Hepatocyte (in vitro differentiated cells): Measurements from ENCODE around the gene MYL11. TPM values are rescaled to one million over a fixed set of nuclear protein-coding genes. Genes with fewer than 3 reads are reported as not detected.

Source experiments
- DNase-seq: peaks from one replicate; pipeline ENCODE4 v3.0.0-alpha.2; 2016; ENCODE audit warnings: low spot score
- H2AFZ ChIP-seq: fragments of 200-600 bp; sonication (generic); 2 replicates; pipeline ENCODE4 v1.6.0; 2016; ENCODE audit warnings: antibody characterized with exemption, mild to moderate bottlenecking
- H3K27ac ChIP-seq: fragments of 200-600 bp; sonication (generic); 2 replicates; pipeline ENCODE4 v1.5.1; 2016; ENCODE audit warnings: mild to moderate bottlenecking
- H3K27me3 ChIP-seq: fragments of 200-600 bp; sonication (generic); 2 replicates; pipeline ENCODE4 v1.6.1; 2016
- H3K36me3 ChIP-seq: fragments of 200-600 bp; sonication (generic); replicated peaks from 2 replicates; pipeline ENCODE4 v1.5.1; 2016; ENCODE audit warnings: low read depth; ENCODE audit not compliant: insufficient read depth
- H3K4me1 ChIP-seq: fragments of 200-600 bp; sonication (generic); 2 replicates; pipeline ENCODE4 v1.5.1; 2016; ENCODE audit warnings: mild to moderate bottlenecking, moderate library complexity; ENCODE audit not compliant: insufficient read depth
- H3K4me2 ChIP-seq: fragments of 200-600 bp; sonication (generic); 2 replicates; pipeline ENCODE4 v1.6.0; 2016
- H3K4me3 ChIP-seq: fragments of 200-600 bp; sonication (generic); 2 replicates; pipeline ENCODE4 v1.5.1; 2016; ENCODE audit warnings: mild to moderate bottlenecking
- H3K79me2 ChIP-seq: fragments of 200-600 bp; sonication (generic); 2 replicates; pipeline ENCODE4 v1.6.0; 2017; ENCODE audit warnings: mild to moderate bottlenecking
- H3K9me2 ChIP-seq: fragments of 200-600 bp; sonication (generic); replicated peaks from 2 replicates; pipeline ENCODE4 v1.6.0; 2017; ENCODE audit warnings: mild to moderate bottlenecking; ENCODE audit not compliant: insufficient read depth
- H3K9me3 ChIP-seq: fragments of 200-600 bp; sonication (generic); 2 replicates; pipeline ENCODE4 v1.5.1; 2016; ENCODE audit warnings: low read depth, mild to moderate bottlenecking
- H4K20me1 ChIP-seq: fragments of 200-600 bp; sonication (generic); 2 replicates; pipeline ENCODE4 v1.6.0; 2016; ENCODE audit warnings: mild to moderate bottlenecking; ENCODE audit not compliant: insufficient read depth, poor library complexity, severe bottlenecking
- CTCF ChIP-seq: fragments of 200-600 bp; sonication (generic); IDR thresholded peaks from 2 replicates; pipeline ENCODE4 v1.5.1; 2016; ENCODE audit warnings: antibody characterized with exemption, mild to moderate bottlenecking; ENCODE audit not compliant: poor library complexity
- EZH2 ChIP-seq: fragments of 200-600 bp; sonication (generic); IDR thresholded peaks from 2 replicates; pipeline ENCODE4 v1.6.1; 2016; ENCODE audit warnings: antibody characterized with exemption, mild to moderate bottlenecking, borderline replicate concordance
- EZH2phosphoT487 ChIP-seq: fragments of 200-600 bp; sonication (generic); IDR thresholded peaks from one replicate; pipeline ENCODE4 v1.6.1; 2018; ENCODE audit warnings: antibody characterized with exemption, mild to moderate bottlenecking, low read depth, moderate library complexity; ENCODE audit not compliant: unreplicated experiment, severe bottlenecking
- WGBS: methylation state at CpG from one replicate; pipeline ENCODE4 v1.1.6; 2016; ENCODE audit warnings: low lambda C conversion rate; ENCODE audit errors: missing lambda C conversion rate; 5-methylcytosine and 5-hydroxymethylcytosine counted together
- polyA plus RNA-seq: library from polyadenylated mRNA; unstranded; fragments of >200 nt; fragmentation: Nextera tagmentation; extraction: Ambion mirVana; gene quantifications from 2 replicates; pipeline ENCODE4 v1.2.1, GENCODE V29; 2016
- total RNA-seq: library from RNA; depleted of rRNA; stranded (reverse); fragments of >200 nt; gene quantifications from 2 replicates; pipeline ENCODE4 v1.2.3, GENCODE V29; 2014

Gene MYL11
- total and polyA plus RNA-seq, 2 experiments from 2014 or later, result 2.2 to 4.0 TPM

DNA sequence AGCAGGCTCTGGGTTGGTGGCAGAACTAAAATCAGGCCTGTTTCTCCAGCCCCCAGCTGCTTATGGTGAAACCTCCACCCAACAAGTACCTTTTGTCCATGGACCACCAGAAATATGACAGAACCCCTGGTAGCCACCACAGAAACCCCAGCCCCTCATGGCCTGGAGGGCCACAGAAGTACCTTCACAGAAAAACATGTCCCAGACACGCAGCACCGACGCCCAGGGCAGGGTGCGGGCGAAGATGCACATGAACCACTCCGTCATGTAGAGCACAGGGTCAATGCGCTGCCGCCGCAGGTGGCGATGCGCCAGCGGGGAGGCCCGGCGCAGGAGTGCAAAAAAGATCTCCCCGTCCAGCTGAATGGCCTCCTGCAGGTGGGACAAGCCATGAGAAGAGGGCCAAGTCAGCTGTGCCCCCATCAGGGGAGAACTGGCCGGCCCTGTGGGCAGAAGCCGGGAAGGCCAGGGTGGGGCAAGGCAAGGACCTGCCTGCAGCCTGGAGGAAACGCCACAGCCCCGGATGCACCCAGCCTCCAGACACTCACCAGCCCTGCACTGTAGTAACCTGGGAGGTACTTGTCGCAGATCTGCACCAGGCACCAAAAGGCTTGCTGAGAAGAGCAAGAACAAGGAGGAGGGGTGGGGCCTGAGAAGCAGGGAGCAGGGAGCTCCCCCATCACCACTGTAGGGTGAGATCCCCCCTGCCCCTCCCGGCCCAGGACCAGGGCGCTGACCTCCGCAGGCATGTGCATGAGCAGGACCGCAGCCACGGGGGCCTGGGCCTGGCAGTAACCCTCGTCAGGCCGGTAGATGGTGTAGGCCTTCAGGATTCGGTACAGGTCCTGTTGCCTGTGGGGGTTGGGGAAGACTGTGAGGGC lies 15.4 kb upstream of the MYL11 start:
- Histone ChIP-seq H3K36me3 (no peaks in the 10 kb centered on the region), H3K27me3 (no peaks in the 10 kb centered on the region), H3K9me2 (no peaks in the 10 kb centered on the region), H3K27ac (no peak overlapping the region), H2AFZ (no peak overlapping the region), H3K4me1 (peaks cover 7% of the 10 kb centered on the region), H4K20me1 (peaks cover 3% of the 10 kb centered on the region), H3K9me3 (no peaks in the 10 kb centered on the region), H3K4me3 (no peak overlapping the region), H3K4me2 (no peak overlapping the region), H3K79me2 (peaks cover 45% of the 10 kb centered on the region)
- 96% methylated on average over 28 of the region's 28 CpGs for WGBS
- TF ChIP-seq CTCF (no peak), EZH2phosphoT487 (no peak), EZH2 (no peak)
- DNase-seq, result no peak

GRCh38 chr16:30359871-30360170 lies 14.8 kb upstream of the MYL11 start:
- H3K9me3 ChIP-seq, result no peaks in the 10 kb centered on the region
- no peak overlapping the region for H3K27ac ChIP-seq
- H3K9me2 ChIP-seq, result no peaks in the 10 kb centered on the region
- H3K79me2 ChIP-seq, result peaks cover 45% of the 10 kb centered on the region
- H3K4me3 ChIP-seq, result no peak overlapping the region
- WGBS, result 95% methylated on average over 5 of the region's 6 CpGs
- no peak overlapping the region for H2AFZ ChIP-seq
- DNase-seq, result no peak
- no peaks in the 10 kb centered on the region for H3K27me3 ChIP-seq
- H3K4me2 ChIP-seq, result no peak overlapping the region
- H4K20me1 ChIP-seq, result peaks cover 4% of the 10 kb centered on the region
- TF ChIP-seq EZH2 (no peak), CTCF (no peak), EZH2phosphoT487 (no peak)
- peaks cover 6% of the 10 kb centered on the region for H3K4me1 ChIP-seq
- no peaks in the 10 kb centered on the region for H3K36me3 ChIP-seq

DNA sequence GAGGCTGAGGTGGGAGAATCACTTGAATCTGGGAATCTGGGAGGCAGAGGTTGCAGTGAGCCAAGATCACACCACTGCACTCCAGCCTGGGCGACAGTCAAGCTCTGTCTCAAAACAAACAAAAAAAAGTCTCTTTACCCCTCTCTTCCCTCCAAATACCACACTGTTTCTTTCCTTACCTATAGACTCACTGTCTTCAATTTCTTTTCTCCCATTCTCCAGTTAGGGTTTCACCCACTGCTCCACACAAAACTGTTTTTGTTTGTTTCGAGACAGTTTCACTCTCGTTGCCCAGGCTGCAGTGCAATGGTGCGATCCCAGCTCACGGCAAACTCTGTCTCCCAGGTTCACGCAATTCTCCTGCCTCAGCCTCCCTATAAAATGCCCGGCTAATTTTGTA lies 13.4 kb upstream of the MYL11 start:
- Histone ChIP-seq H3K4me2 (no peak overlapping the region), H2AFZ (no peak overlapping the region), H3K27ac (no peak overlapping the region), H3K9me3 (no peaks in the 10 kb centered on the region), H4K20me1 (peaks cover 14% of the 10 kb centered on the region), H3K4me3 (no peak overlapping the region), H3K79me2 (peaks cover 59% of the 10 kb centered on the region), H3K4me1 (peaks cover 2% of the 10 kb centered on the region), H3K27me3 (no peaks in the 10 kb centered on the region), H3K36me3 (no peaks in the 10 kb centered on the region), H3K9me2 (no peaks in the 10 kb centered on the region)
- no peak for TF ChIP-seq EZH2
- TF ChIP-seq EZH2phosphoT487, result no peak
- TF ChIP-seq CTCF, result no peak
- 97% methylated on average over 7 of the region's 7 CpGs for WGBS
- DNase-seq, result no peak
